ENCODE data around the gene CGNL1.

CGNL1 gene

DNA sequence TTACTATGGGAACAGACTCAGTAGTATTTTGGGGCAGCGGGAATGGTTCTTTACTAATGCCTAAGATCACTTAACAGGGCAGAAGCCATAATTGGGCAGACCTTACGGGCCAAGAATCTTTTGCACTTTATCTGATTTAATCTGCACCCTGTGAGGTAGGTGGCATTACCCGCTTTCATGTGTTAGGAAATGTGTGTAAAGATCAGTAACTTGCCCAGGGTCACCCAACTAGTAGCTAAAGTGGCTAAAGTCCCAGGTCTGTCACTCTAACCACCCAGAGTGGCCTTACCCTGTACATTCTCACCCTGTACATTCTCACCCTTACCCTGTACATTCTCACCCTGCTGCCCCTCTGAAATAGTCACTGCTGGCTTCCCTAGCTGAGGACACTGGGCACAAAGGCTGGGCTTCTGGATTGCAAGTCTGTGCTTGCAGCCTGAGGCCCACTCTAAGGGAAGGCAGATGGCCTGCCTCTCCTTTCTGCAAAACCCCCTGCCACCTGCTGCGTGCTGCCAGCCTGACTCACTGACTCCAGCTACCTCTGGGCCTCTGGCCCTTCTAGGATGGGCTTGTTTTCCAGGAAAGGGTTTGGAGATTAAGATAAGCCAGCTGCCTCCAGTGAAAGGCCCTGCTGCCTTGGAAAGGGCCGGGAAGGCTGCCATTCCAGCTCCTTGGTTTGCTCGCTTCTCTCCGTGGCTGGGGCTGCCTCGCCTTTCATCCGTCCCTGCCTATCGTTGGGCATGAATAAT lies 177.9 kb downstream of the CGNL1 start:
- DNase-seq, result no peak

DNA sequence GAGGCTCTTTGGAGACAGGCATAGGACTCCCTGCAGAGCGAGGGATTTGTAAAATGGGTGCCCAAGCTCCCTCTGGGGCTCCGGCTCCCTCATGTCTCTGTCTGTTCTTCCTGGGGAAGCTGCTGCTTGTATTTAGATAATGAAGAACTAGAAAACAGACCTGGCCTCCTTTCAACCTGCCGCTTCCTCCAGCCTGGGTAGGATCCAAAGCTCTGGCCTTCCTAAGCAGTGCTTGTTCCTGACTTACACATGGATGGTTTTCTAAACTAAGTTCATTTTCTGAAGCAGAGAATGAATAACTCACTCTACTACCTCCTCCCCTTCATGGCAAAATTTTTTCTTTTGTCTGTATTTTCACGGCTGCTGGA lies 178.5 kb downstream of the CGNL1 start:
- DNase-seq, result no peak

DNA sequence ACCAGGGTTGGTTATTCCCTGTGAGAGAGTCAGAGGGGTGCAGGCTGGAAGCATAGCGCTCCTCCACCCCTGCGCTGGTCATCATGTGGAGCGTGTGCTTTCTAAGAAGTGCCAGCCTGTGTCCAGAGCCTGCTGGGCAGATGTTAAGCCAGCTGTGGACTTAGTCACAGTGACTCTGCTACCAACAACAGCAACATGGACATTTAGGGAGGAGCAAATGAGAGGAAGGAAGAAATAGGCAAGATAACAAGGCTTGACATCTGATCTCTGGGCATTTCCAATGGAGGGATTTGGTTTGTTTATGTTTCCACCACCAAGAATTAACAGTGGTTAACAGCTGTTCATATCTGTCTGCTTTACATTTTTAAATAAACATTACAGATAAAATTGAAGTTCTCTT lies 179.0 kb downstream of the CGNL1 start:
- DNase-seq, result no peak

- DNase-seq, result no peak
These were observed 179.7 kb downstream of the CGNL1 start for GRCh38 chr15:57556040-57556439.

GRCh38 chr15:57557267-57557666 lies 181.0 kb downstream of the CGNL1 start:
- no peak for DNase-seq

- DNase-seq, result no peak
These were observed 181.5 kb downstream of the CGNL1 start for GRCh38 chr15:57557810-57558209.

- peak; percentile 56 to 74 for DNase-seq
These were observed 183.6 kb downstream of the CGNL1 start for GRCh38 chr15:57559875-57560274.

DNA sequence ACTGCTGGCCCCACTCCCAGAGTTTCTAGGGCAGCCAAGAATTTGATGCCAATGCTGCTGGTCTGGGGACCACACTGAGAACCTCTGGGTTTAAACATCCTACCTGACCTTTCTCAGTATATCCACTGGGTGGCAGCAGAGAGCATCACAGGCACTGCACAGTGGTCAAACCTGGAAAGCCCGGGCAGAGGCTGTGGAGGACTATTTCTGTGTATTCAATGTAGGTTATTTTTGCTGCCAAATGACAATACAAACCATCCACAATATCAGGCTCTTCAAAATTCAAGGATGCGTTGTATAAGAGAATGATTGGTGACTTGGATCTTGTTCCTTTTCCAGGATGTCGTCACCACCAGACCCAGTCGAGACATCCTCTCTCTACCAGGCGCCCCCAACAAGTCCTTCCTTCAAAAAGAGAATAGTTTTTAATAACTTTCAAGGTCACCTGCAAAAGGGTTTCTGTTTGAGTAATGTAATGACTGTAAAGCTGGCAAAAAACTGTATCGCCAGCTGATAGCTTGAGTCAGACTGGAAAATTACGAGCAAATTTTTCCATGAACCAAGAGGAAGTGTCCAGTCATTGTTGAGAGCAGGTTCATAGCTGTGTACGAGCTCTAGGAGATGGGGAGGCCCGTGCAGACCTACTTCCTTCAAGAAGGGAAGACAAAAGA lies 184.9 kb downstream of the CGNL1 start:
- peak; percentile 38 to 53 for DNase-seq

GRCh38 chr15:57562196-57562769 lies 186.0 kb downstream of the CGNL1 start:
- no peak for DNase-seq

DNA sequence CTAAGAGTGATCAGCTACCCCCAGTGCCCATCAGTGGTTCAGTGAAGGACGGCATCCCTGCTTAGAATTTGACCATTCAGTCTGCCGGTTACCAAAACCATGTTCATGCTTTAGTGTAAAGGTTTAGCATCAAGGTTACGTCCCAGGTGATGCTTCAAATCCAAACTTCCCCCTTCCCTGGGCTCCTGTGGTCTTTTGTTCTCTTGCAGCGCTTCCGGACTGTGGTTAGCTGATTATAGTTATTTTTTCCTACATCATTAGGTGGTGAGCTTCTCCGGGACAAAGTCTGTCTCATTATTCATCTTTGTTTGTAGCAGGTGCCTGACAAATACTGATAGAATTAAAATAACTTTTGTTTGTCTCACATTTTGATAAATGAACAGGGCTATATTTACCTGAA lies 187.1 kb downstream of the CGNL1 start:
- DNase-seq, result no peak

DNA sequence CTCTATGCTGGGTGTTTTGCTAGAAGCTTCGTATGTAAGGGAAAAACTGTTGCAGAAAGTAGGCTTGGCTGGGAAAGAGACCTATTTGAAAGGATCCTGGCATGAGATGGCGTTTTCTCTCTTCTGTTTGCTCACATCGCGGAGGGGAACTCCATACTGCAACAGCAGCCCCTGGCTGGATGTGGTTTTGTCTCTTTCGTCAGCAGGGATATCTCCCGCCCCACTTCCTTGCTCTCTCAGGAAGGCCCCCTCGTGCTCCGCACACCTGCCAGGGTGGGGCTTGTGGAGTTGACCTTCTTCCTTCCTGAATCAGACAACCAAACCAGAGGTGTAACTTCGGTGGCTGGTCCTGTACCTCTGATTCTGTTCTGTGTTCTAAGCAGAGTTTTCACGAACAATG lies 189.0 kb downstream of the CGNL1 start:
- peak; percentile 5 to 23 for DNase-seq

DNA sequence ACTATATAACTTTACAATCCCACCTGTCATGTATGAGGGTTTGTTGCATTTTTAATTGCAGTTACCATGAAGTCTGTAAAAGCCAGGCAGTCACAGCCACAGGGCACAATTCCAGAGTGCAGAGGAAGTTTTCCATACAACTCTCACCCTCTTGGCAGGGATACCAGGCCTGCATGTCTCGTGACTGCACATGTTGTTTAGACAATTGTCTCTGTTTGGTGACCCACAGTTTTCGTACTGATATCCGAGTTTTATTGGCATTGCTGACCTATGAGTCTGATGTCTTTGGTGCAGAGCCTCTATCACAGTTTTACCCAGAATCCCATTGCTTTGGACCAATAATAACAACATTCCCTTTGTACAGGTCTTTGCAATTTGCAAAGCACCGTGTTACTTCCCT lies 190.5 kb downstream of the CGNL1 start:
- no peak for DNase-seq

- no peak for DNase-seq
These were observed 191.6 kb downstream of the CGNL1 start for GRCh38 chr15:57567891-57568290.

DNA sequence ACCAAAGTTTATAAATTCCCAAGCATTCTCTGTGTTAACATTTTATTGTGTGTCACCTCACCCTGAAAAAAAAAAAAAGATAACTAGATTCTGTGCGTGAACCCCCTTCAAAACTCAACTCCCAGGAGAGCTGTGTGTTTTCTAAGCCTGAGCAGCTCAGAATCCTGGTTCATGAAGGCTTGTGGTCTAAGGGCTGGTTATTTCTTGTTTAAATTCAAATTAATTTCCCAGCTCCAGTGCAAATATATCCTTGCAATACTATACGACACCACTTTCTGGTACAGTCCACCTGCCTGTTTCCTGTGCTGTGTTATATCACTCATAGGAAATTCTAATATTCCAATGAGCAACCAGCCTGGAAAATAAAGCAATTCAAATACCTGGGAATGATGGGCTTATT lies 192.0 kb downstream of the CGNL1 start:
- no peak for DNase-seq

DNA sequence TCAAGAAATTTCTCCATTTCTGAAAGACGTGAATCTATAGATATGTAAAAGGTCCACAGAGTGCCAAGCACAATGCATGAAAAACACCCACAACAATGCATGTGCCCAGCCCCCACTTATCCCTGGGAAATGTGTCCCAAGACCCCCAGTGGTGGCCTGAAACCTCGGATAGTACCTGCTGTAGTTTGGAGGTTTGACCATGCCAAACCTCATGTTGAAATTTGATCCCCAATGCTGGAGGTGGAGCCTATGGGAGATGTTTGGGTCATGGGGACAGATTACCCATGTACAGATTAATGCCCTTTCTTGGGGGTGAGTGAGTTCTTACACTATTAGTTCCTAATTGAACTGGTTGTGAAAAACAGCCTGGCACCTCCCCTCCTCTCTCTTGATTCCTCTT lies 194.0 kb downstream of the CGNL1 start:
- no peak for DNase-seq

DNA sequence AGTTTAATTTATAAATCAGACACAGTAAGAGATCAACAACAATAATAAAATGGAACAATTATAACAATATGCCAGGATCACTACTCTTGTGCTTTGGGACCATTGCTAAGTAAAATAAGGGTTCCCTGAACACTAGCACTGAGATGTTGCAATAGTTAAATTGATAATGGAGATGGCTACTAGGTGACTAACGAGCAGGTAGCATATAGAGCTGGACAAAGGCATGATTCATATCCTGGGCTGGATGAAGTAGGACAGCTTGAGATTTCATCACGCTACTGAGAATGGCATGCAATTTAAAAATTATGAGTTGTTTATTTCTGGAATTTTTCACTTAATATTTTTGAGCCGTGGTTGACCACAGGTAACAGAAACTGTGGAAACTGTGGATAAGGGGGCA lies 194.7 kb downstream of the CGNL1 start:
- no peak for DNase-seq

DNA sequence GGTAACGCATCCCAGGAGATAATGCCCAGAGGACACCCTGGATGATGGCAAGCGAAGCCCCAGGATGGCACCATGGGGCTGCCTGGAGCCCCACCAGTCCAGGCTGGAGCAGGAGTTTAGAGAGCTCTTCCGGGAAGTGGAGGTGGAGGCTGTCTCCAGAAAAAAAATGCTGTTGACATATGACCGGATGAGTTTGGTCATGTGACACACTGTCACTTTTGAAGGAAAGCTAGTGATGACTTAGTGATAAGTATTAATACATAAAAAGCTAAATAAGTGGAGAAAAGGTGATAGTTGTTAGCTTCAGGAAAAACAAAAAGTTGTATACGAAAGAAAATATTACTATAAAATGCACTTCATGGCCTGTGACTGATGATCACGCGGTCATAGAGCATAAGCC lies 195.4 kb downstream of the CGNL1 start:
- DNase-seq, result no peak

GRCh38 chr15:57572468-57572867 lies 196.2 kb downstream of the CGNL1 start:
- no peak for DNase-seq

DNA sequence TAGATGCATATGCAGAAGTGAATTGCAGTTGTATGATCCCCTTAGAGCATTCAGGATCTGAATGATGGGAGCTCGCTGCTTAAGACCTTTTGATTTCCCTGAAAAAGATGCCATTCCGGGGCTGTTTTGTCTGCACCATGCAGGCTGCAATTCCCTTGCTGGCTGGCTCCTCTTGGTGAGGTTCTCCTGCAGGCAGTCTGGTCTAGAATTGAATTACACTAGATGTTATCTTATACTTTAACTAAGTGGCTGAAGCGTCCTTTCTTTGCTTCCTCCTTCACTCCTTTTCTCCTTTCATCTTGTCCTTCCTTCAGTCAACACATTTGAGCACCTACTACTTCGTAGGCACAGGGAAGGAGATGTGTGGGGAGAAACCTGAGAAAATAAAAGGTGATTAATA lies 196.8 kb downstream of the CGNL1 start:
- no peak for DNase-seq

DNA sequence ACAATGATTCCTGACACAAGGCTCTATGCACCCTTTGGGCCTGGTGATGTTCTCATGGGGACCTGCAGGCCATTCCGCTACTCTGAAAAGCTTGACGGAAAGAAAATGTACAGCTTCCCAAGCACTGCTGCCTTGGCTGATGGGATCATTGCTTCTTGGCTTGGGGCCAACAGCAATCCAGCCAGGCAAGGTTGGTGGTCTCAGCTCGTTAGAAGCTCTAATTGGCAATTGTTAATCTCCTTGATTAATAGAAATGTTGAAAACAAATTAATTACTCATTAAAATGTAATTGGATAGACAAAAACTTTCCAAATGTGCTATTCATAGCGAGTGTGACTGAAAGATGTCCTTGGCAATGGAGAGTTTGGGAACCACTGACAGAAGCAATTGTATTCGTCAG lies 199.1 kb downstream of the CGNL1 start:
- DNase-seq, result no peak

GRCh38 chr15:57578288-57578900 lies 202.1 kb downstream of the CGNL1 start:
- DNase-seq, result no peak

- DNase-seq, result no peak
These were observed 204.1 kb downstream of the CGNL1 start for GRCh38 chr15:57580428-57580827.

DNA sequence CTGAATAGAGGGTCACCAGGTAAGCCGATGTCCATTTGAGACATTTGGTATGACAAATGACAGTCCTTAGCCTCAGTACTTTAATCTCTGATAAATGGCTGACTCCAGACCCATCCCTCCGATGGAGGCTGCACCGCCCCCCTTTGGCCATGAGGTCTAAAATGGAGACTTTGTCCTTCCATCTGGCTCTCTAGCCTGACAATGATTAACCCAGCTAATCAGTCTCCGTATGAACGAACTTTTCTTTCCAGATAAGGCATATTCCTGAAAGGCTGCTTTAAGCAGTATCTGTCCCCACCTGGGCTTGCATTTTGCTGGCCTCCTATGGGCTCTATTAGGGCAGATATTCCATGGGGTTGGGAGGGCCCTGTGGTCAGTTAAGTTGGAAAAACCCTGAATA lies 204.6 kb downstream of the CGNL1 start:
- DNase-seq, result no peak

DNA sequence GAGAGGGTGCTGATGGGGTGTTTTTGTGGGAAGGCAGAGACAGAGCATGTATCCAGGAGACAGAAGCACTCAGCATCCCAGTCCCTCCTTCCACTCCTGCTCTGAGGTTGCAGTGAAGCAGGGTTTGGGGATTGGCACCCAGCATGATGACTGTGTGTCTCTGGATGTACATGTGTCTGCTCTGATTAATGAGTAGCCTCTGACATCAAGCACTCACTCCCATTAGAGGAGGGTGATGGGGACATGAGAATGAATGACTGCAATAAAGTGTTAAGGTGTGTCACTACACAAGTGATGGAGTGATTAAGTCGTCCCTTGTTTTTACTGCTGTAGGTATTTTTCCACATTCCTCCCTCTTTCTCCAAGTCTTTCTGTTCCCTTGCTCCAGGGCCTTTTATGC lies 205.8 kb downstream of the CGNL1 start:
- DNase-seq, result no peak

Data from stimulated activated CD4-positive, alpha-beta T cell treated with anti-CD3 and anti-CD28 coated beads, Interleukin-4, amount 100 ng/mL, for 4 hours (primary cell).